Trophoblast cell (in vitro differentiated cells and primary cell): Measurements from ENCODE around the gene GPR89A.
"Not testable (repeated sequence)": the region's sequence is repeated elsewhere in the genome, so short reads cannot be mapped to it uniquely, and the experiment has no call there.

Source experiments
- DNase-seq, 2 donors: peaks; one replicate each; pipeline ENCODE4 v3.0.0-alpha.2; 2016
- H2AFZ ChIP-seq: 2 replicates; pipeline ENCODE4 v1.6.1; 2013; ENCODE audit warnings: low read length, moderate library complexity, mild to moderate bottlenecking; ENCODE audit not compliant: insufficient read depth, poor library complexity
- H2AK5ac ChIP-seq: 2 replicates; pipeline ENCODE4 v1.6.1; 2013; ENCODE audit warnings: mild to moderate bottlenecking, low read length
- H2BK120ac ChIP-seq: 2 replicates; pipeline ENCODE4 v1.6.1; 2013; ENCODE audit warnings: low read length, mild to moderate bottlenecking, moderate library complexity; ENCODE audit not compliant: insufficient read depth, poor library complexity
- H2BK12ac ChIP-seq: 2 replicates; pipeline ENCODE4 v1.6.1; 2013; ENCODE audit warnings: mild to moderate bottlenecking, low read length, moderate library complexity
- H2BK5ac ChIP-seq: 2 replicates; pipeline ENCODE4 v1.6.1; 2013; ENCODE audit warnings: low read length, low read depth, moderate library complexity, mild to moderate bottlenecking; ENCODE audit not compliant: poor library complexity
- H3K14ac ChIP-seq: 2 replicates; pipeline ENCODE4 v1.6.1; 2013; ENCODE audit warnings: mild to moderate bottlenecking, low read length
- H3K18ac ChIP-seq: 2 replicates; pipeline ENCODE4 v1.6.1; 2013; ENCODE audit warnings: mild to moderate bottlenecking, low read length
- H3K23ac ChIP-seq: 2 replicates; pipeline ENCODE4 v1.6.1; 2013; ENCODE audit warnings: low read length
- H3K27ac ChIP-seq: 2 replicates; pipeline ENCODE4 v1.5.1; 2013; ENCODE audit warnings: low read depth, mild to moderate bottlenecking, inconsistent platforms, low read length, moderate library complexity
- H3K27me3 ChIP-seq: 2 replicates; pipeline ENCODE4 v1.6.1; 2013; ENCODE audit warnings: inconsistent platforms, mild to moderate bottlenecking, low read length, moderate library complexity; ENCODE audit not compliant: insufficient read depth
- H3K36me3 ChIP-seq, 2 experiments: 1 replicate in 1 of 2; 2 replicates in 1 of 2; pipeline ENCODE4 v1.6.1; 2013; ENCODE audit warnings: low read length in 2 of 2, mild to moderate bottlenecking in 2 of 2, moderate library complexity in 1 of 2; ENCODE audit not compliant: insufficient read depth in 2 of 2, control insufficient read depth in 1 of 2
- H3K4ac ChIP-seq: 2 replicates; pipeline ENCODE4 v1.6.1; 2013; ENCODE audit warnings: low read depth, mild to moderate bottlenecking, low read length, moderate library complexity
- H3K4me1 ChIP-seq, 2 experiments: 1 replicate in 1 of 2; 2 replicates in 1 of 2; pipeline ENCODE4 v1.6.1; 2013; ENCODE audit warnings: low read length in 2 of 2, mild to moderate bottlenecking in 2 of 2, moderate library complexity in 1 of 2; ENCODE audit not compliant: insufficient read depth in 2 of 2, control insufficient read depth in 1 of 2
- H3K4me2 ChIP-seq: 2 replicates; pipeline ENCODE4 v1.6.1; 2013; ENCODE audit warnings: inconsistent platforms, mild to moderate bottlenecking, low read length, moderate library complexity
- H3K4me3 ChIP-seq: 2 replicates; pipeline ENCODE4 v1.5.1; 2013; ENCODE audit warnings: mild to moderate bottlenecking, low read depth, low read length, inconsistent platforms
- H3K79me1 ChIP-seq: one replicate; pipeline ENCODE4 v1.6.1; 2013; ENCODE audit warnings: low read length
- H3K79me2 ChIP-seq: 2 replicates; pipeline ENCODE4 v1.6.1; 2013; ENCODE audit warnings: low read length, mild to moderate bottlenecking; ENCODE audit not compliant: control insufficient read depth, insufficient read depth, poor library complexity
- H3K9ac ChIP-seq: 2 replicates; pipeline ENCODE4 v1.6.1; 2013; ENCODE audit warnings: mild to moderate bottlenecking, low read length
- H3K9me3 ChIP-seq: 2 replicates; pipeline ENCODE4 v1.6.1; 2013; ENCODE audit warnings: low read depth, mild to moderate bottlenecking, control low read depth, inconsistent platforms, low read length; ENCODE audit not compliant: insufficient read depth
- H4K12ac ChIP-seq: 2 replicates; pipeline ENCODE4 v1.6.1; 2013; ENCODE audit warnings: low read depth, mild to moderate bottlenecking, low read length, moderate library complexity
- H4K8ac ChIP-seq: 2 replicates; pipeline ENCODE4 v1.6.1; 2013; ENCODE audit warnings: low read depth, mild to moderate bottlenecking, low read length, moderate library complexity
- H4K91ac ChIP-seq: one replicate; pipeline ENCODE4 v1.6.1; 2013; ENCODE audit warnings: low read depth, mild to moderate bottlenecking, low read length, moderate library complexity
- WGBS: extraction: QIAGEN DNeasy Blood & Tissue Kit; methylation state at CpG from one replicate; pipeline ENCODE4 v1.1.7; 2013; ENCODE audit warnings: missing lambda C conversion rate; ENCODE audit not compliant: insufficient read length, insufficient coverage; ENCODE audit errors: extremely low coverage; 5-methylcytosine and 5-hydroxymethylcytosine counted together

The GPR89A gene

GRCh38 chr1:145607289-145607688, 499 bp upstream of the GPR89A start:
- H3K4me1 ChIP-seq, H2BK5ac ChIP-seq, H3K9me3 ChIP-seq, H3K4me3 ChIP-seq, H3K18ac ChIP-seq, H3K4ac ChIP-seq, H3K36me3 ChIP-seq, H4K8ac ChIP-seq, H2AK5ac ChIP-seq, H4K91ac ChIP-seq, H3K79me1 ChIP-seq, H2BK12ac ChIP-seq, H4K12ac ChIP-seq, H2BK120ac ChIP-seq, H3K79me2 ChIP-seq, H3K14ac ChIP-seq, H2AFZ ChIP-seq, H3K27me3 ChIP-seq, DNase-seq, H3K9ac ChIP-seq, H3K23ac ChIP-seq, H3K27ac ChIP-seq, H3K4me2 ChIP-seq: not testable (repeated sequence)
- WGBS: no CpG with 5 or more reads among the region's 11 CpGs

- not testable (repeated sequence) for H2BK120ac ChIP-seq, H4K8ac ChIP-seq, H3K27me3 ChIP-seq, H3K79me1 ChIP-seq, H3K18ac ChIP-seq, H3K4me1 ChIP-seq, H2AFZ ChIP-seq, H3K23ac ChIP-seq, H4K91ac ChIP-seq, DNase-seq, H3K36me3 ChIP-seq, H3K27ac ChIP-seq, H3K4ac ChIP-seq, H3K9ac ChIP-seq, H2AK5ac ChIP-seq, H2BK12ac ChIP-seq, H3K4me2 ChIP-seq, H2BK5ac ChIP-seq, H3K79me2 ChIP-seq, H3K14ac ChIP-seq, H3K4me3 ChIP-seq, H3K9me3 ChIP-seq, H4K12ac ChIP-seq
- no CpG with 5 or more reads among the region's 2 CpGs for WGBS
These were observed 3.0 kb downstream of the GPR89A start for GRCh38 chr1:145610744-145611143.

- H3K27me3 ChIP-seq, H3K4ac ChIP-seq, H2AFZ ChIP-seq, H3K9ac ChIP-seq, H3K9me3 ChIP-seq, H3K27ac ChIP-seq, H2AK5ac ChIP-seq, H2BK5ac ChIP-seq, H3K79me2 ChIP-seq, H3K4me1 ChIP-seq, H4K8ac ChIP-seq, H3K4me2 ChIP-seq, H4K91ac ChIP-seq, H3K36me3 ChIP-seq, H3K79me1 ChIP-seq, H3K18ac ChIP-seq, H4K12ac ChIP-seq, DNase-seq, H3K14ac ChIP-seq, H3K4me3 ChIP-seq, H3K23ac ChIP-seq, H2BK120ac ChIP-seq, H2BK12ac ChIP-seq: not testable (repeated sequence)
- no CpG with 5 or more reads among the region's 1 CpG for WGBS
These were observed 12.3 kb downstream of the GPR89A start for GRCh38 chr1:145620073-145620472.

GRCh38 chr1:145622177-145622576, 14.4 kb downstream of the GPR89A start:
- not testable (repeated sequence) for H2BK12ac ChIP-seq, H2BK120ac ChIP-seq, H3K4me1 ChIP-seq, H3K9ac ChIP-seq, H3K4ac ChIP-seq, H2BK5ac ChIP-seq, H3K14ac ChIP-seq, H2AFZ ChIP-seq, H4K12ac ChIP-seq, H3K36me3 ChIP-seq, H4K91ac ChIP-seq, H3K23ac ChIP-seq, H3K79me2 ChIP-seq, H3K4me2 ChIP-seq, H3K79me1 ChIP-seq, H2AK5ac ChIP-seq, H3K27me3 ChIP-seq, H3K9me3 ChIP-seq, H3K27ac ChIP-seq, H3K4me3 ChIP-seq, DNase-seq, H4K8ac ChIP-seq, H3K18ac ChIP-seq
- WGBS: no CpG with 5 or more reads among the region's 1 CpG
